DND-41 (cell line): ENCODE results near the gene BRCA1.

Experiments used
- CTCF ChIP-seq: IDR thresholded peaks from 2 replicates; pipeline ENCODE4 v1.5.1; 2012; ENCODE audit warnings: borderline replicate concordance, low read length, moderate library complexity, mild to moderate bottlenecking; ENCODE audit not compliant: poor library complexity, severe bottlenecking; ENCODE audit errors: extremely low read depth
- EZH2 ChIP-seq: IDR thresholded peaks from 3 replicates; pipeline ENCODE4 v1.6.1; 2012; ENCODE audit warnings: borderline replicate concordance, low read depth, mild to moderate bottlenecking, moderate library complexity, low read length, inconsistent platforms; ENCODE audit not compliant: severe bottlenecking

DNA sequence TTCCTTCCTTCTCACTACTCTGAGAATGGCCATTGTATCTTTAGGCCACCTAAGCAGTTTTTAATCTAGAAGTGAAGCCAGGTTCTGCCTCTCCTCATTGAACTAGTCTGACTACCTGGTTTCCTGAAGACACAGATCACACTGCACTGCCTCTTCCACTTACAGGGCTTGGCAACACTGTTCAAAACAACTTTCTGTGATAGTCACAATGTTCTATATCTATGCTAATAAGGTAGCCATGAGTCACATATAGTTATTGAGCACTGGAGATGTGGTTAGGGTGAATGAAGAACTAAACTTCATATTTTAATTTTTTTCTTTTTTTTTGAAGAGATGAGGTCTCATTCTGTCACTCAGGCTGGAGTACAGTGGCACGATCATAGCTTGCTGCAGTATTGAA lies 73.2 kb downstream of the BRCA1 start:
- no peak for TF ChIP-seq CTCF
- TF ChIP-seq EZH2, result no peak
